Stimulated activated CD4-positive, alpha-beta T cell treated with anti-CD3 and anti-CD28 coated beads, Interleukin-1b, Interleukin-23, amount 100 ng/mL, for 4 hours (primary cell): ENCODE results near the gene PITRM1.
A peak's percentile ranks its signal among the peaks of the same experiment; 100 is the strongest.
"Not testable (repeated sequence)": the region's sequence is repeated elsewhere in the genome, so short reads cannot be mapped to it uniquely, and the experiment has no call there.

Source experiments
- DNase-seq, 2 donors: peaks; one replicate each; pipeline ENCODE4 v3.0.0-alpha.2; 2020; ENCODE audit warnings: low read depth in 2 of 2

Gene PITRM1

GRCh38 chr10:3172446-3173170 lies at the start of gene PITRM1:
TSS of gene PITRM1 (minus strand) at chr10:3172782. CDS start at chr10:3172772, 10 bp downstream.
- DNase-seq = peak; percentile 98

DNA sequence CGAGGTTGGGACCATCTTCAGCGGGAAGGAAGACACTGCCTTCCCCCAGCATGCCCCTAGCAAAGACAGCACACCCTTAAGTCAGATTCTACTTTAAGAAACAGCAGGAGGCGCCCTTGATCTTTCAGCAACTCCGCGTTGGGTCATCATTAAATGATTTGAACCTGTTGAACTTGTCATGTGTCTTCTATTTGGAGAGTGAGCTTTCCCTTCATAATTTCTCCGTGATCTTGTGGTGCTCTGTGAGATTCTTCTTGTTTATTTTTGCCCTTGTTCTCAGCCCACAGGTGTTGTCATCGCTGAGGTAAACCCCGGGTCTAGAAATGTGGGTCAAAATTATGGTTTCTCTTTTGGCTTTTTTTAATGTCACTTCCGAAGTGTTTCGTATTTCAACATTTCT lies 49.5 kb upstream of the PITRM1 start:
- no peak for DNase-seq

DNA sequence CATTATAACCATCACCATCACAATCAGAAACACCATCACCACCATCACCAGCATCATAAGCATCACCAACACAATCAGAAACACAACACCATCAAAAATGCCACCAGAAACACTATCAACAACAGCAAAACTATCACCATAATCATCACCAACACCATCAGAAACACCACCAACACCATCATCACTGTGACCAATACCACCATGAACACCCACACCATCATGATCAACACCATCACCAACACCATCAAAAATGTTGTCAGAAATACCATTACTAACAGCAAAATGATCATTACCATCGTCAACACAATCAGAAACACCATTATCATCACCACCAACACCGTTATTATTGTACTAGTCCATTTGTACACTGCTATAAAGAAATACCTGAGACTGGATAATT lies 49.0 kb upstream of the PITRM1 start:
- not testable (repeated sequence) for DNase-seq

- DNase-seq = no peak
Measured at GRCh38 chr10:3220853-3221252, 48.3 kb upstream of the PITRM1 start.

- DNase-seq = not testable (repeated sequence)
Measured at GRCh38 chr10:3219021-3219628, 46.5 kb upstream of the PITRM1 start.

DNA sequence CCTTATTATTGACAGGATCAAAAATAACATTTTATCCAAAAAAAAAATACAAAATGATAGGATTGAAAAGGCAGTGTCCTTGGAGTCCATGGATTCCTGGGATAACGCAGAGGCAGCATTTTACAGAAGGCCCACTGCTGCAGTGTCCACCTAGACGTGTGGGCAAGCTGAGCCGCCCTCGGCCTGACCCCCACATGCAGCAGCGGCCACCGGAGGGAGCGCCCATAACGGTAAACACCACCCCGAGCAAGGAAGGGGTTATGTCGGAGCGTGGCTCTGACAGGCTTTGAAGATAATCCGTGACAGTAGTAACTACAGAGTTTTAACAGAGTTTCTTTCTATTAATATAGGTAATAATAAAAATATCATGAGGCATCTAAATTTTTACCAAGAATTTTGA lies 45.3 kb upstream of the PITRM1 start:
- DNase-seq = no peak

DNA sequence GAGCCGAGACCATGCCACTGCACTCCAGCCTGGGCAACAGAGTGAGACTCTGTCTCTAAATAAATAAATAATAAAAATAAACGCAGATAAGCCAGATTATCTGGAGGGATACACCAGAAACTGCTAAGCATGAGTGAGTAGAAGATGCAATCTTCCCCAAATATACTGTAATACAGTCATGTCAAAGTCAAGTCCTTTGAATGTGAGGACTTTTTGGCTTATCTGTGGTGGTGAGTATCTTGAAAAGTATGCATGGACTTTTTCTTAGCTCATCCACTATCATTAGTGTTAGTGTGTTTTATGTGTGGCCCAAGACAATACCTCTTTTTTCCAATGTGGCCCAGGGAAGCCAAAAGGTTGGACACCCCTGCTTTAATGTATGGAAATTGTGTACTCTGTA lies 44.7 kb upstream of the PITRM1 start:
- no peak for DNase-seq

DNA sequence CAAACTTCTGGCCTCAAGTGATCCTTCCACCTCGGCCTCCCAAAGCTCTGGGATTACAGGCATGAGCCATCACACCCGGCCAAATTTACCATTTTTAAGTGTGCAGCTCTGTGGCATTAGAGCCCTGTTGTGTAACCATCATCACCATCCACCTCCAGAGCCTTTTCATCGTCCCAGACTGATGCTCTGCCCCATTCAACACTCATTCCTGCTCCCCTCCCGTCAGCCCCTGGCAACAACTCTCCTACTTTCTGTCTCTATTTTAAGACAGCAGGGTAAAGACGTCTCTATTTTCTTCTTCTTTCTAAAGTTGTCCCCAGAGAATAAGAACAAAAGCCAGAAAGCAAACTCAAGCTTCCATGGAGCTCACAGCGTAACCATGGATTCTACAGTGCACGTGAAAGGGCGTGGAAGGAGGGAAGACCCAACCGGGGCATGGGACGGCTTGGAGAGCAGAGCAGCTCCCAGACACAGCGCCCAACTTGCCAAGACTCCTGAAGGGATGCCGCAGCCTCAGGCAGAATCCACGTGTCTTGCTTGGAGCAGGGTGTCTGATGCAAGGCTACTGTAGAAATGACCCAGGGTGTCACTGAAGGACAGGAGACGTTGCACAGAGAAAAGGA lies 42.7 kb upstream of the PITRM1 start:
- no peak for DNase-seq

- DNase-seq = no peak
Measured at GRCh38 chr10:3213758-3214515, 41.4 kb upstream of the PITRM1 start.

GRCh38 chr10:3213208-3213607 lies 40.6 kb upstream of the PITRM1 start:
- DNase-seq = no peak

DNA sequence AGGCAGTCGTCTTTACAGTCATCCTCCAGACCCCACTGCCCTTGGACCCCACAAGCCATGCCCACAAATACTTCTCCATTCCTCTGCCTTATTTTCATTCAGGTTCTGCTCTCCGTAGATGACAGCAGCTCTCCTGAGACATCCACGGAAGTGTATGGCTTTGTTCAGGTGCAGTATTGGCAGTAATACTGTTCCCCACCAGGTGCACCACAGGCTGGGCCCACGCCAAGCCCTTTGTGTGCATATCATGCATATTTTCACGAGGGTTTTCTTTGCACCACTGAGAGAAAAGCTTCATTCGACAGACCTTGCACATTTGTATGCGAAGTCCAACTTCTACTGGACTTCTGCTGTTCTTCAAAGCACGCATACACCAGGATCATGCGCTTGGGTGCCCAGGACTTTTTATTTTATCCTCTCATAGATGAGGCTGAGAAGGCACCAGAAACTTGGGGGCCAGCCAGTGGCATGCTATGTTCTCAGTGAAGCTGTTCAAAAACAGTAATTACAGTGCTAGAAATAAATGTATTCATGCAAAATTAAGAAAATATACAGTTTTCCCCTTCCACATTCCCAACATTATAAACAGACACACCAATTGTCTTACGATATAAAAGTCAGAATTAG lies 37.8 kb upstream of the PITRM1 start:
- no peak for DNase-seq

DNA sequence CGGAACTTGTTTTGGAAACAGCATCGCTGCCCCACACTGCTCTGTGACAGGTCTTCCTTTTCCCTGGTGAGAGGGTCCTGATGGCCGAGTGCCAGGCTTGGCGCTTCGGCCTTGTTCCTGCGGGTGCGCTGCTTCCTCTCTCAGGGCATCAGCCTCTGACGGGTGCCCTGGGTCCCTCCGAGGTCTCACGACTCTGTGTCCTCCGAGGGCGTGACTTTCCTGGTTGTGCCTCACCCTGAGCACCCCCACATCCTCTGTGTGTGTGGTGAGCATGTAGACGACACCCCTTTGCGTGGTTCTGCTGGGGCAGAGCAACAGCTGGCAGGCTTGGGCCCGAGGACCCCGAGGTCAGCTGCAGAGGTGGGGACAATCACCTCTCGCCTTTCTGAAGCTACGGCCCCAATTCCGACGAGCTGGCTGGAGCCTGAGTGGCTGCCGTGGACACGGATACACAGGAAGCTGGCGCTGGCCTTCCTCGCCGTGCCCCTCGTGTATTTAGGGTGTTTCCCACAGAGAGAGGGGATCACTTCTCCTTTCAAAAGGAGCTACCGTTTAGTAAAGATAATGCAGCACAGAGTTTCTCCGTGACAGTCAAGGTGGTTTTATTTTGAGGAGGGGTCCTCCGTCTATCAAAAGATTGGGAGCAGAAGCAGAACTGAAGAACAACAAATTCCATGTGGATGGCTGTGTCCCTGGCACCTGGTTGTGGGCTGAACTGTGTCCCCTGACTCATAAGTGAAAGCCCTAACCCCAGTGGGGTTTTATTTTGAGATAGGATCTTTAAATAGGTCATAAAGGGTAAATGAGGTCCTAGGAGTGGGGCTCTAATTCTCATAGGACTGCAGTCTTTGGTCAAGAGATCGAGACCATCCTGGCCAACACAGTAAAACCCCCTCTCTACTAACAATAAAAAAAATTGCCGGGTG lies 36.2 kb upstream of the PITRM1 start:
- no peak for DNase-seq

DNA sequence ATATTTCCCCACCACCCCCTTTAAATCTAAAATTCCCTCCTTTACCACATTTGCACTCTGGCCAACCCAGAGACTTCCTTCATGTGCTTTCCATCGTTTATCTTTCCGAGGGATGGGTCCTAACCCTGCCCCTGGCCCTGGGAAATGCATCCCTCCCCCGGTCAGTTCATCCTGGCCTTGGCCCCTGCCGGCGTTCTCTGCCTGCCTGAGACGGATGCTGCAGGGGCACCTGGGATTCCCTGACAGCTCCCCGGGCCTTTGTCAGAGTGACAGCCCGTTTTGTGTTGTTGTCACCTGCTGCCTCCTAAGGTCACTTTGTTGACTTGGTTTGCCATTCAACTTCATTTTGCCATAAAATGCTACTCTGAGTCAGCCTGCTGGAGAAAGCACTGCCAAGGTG lies 34.8 kb upstream of the PITRM1 start:
- DNase-seq = no peak

GRCh38 chr10:3206511-3207157 lies 34.1 kb upstream of the PITRM1 start:
- DNase-seq = no peak

DNA sequence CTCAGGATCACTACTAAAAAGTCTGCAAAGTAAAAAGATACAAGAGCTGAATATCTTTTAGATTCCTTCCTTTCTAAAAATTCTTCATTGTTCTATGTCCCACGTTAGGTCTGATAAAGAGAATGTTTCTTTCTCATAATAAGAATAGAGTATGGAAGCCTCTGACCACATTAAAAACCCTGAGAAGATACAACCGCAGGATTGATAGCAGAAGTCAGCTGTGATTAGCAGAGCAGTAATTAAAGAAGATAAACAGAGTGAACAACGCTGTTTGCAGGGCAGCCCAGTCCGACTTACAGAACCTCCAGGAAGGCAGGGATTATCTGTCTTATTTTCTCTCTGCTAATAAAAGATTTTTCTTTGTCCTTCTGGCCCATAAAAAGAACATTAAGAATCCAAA lies 31.4 kb upstream of the PITRM1 start:
- no peak for DNase-seq

DNA sequence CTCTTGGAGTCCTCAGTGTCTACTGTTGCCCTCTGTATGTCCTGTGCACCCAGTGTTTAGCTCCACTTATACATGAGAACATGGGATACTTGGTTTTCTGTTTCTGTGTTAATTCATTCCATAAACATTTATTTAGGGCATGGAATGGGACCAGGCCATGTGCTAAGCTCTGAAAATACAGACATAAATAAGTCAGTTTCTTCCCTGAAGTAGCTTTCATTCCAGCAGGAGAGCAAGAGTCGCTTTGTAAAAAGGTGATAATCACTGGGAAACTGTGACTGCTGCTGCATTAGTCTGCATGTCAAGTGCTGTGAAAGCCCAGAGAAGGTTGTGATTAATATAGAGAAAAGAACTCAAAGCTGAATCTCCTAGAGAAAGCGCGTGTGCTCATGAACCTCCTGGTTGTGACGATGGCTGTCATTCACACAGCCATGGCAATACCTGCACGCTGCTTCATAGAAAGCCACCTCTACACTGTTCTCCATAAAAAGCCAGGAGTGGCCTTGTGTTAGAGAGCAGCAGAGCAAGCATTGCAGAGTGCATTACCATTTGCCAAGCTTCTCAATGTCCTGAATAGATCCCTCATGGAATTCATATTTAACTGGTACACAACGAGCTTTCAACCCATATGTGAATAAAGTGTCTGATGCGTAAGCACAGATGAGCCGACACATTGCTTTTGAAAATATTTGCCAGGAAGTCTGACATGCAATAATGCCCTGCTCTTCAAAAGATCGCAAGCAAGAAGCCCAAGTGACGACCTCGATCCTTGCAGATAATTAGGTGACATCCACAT lies 30.6 kb upstream of the PITRM1 start:
- no peak for DNase-seq

GRCh38 chr10:3201796-3202195 lies 29.2 kb upstream of the PITRM1 start:
- DNase-seq = no peak

- DNase-seq = no peak
Measured at GRCh38 chr10:3199488-3199887, 26.9 kb upstream of the PITRM1 start.

GRCh38 chr10:3198900-3199299 lies 26.3 kb upstream of the PITRM1 start:
- no peak for DNase-seq
